Vagina (tissue), 2 donors: Measurements from ENCODE around the gene SYT1.

Experiments used
- POLR2A ChIP-seq, 2 donors: fragments of 450-650 bp; IDR thresholded peaks; one replicate each; pipeline ENCODE4 v1.6.1; 2017; ENCODE audit warnings: antibody characterized with exemption in 2 of 2, mild to moderate bottlenecking in 2 of 2, moderate library complexity in 2 of 2
- POLR2AphosphoS5 ChIP-seq, 2 donors: sonication (generic); formaldehyde crosslinking; IDR thresholded peaks; one replicate each; pipeline ENCODE4 v1.9.0; 2017; ENCODE audit warnings: antibody characterized with exemption in 2 of 2, mild to moderate bottlenecking in 2 of 2, low read depth in 1 of 2; ENCODE audit not compliant: insufficient read depth in 1 of 2
- TF ChIP-seq, protein P1 (sequence below), 3 experiments: fragments of 450-650 bp in 2 of 3; fragments of 200-600 bp in 1 of 3; sonication (generic) in 1 of 3; IDR thresholded peaks; one replicate each; pipeline ENCODE4 v1.5.1; 2017 to 2019; ENCODE audit warnings: antibody characterized with exemption in 3 of 3, mild to moderate bottlenecking in 2 of 3, moderate library complexity in 2 of 3

DNA sequence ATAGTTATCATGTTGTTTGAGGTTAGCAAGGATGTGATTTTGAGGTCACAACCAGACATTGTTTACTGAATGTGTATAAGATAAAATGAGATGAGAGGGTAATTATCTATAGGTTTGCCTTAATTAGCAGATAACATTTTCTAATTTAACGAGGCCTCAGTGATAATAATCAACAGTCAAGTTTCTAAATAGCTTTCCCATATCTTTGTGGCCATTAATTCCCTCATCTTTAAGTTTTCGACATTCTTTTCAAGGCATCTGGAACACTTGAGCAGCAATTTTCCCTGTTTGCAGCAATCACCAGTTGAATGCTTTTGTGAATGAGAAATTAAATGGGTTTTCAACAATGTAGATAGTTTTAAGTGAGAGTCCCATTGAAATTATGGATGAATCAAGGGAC is 304.1 kb downstream of the SYT1 start:
- TF ChIP-seq, protein P1, sequence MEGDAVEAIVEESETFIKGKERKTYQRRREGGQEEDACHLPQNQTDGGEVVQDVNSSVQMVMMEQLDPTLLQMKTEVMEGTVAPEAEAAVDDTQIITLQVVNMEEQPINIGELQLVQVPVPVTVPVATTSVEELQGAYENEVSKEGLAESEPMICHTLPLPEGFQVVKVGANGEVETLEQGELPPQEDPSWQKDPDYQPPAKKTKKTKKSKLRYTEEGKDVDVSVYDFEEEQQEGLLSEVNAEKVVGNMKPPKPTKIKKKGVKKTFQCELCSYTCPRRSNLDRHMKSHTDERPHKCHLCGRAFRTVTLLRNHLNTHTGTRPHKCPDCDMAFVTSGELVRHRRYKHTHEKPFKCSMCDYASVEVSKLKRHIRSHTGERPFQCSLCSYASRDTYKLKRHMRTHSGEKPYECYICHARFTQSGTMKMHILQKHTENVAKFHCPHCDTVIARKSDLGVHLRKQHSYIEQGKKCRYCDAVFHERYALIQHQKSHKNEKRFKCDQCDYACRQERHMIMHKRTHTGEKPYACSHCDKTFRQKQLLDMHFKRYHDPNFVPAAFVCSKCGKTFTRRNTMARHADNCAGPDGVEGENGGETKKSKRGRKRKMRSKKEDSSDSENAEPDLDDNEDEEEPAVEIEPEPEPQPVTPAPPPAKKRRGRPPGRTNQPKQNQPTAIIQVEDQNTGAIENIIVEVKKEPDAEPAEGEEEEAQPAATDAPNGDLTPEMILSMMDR (IDR thresholded peaks at IDR 0.05): no peak
- TF ChIP-seq POLR2A (IDR thresholded peaks at IDR 0.05) (no peak), POLR2AphosphoS5 (IDR thresholded peaks at IDR 0.05; ENCODE audit: insufficient read depth in 1 of 2, low read depth in 1 of 2) (no peak)
